Stimulated activated CD4-positive, alpha-beta T cell treated with anti-CD3 and anti-CD28 coated beads, Interleukin-15, amount 100 ng/mL, for 1 hour (primary cell): Measurements from ENCODE around the gene ORC4.

Experiments
- DNase-seq, 2 donors: peaks; one replicate each; pipeline ENCODE4 v3.0.0-alpha.2; 2020; ENCODE audit warnings: low read depth in 1 of 2, low spot score in 1 of 2

The ORC4 gene

DNA sequence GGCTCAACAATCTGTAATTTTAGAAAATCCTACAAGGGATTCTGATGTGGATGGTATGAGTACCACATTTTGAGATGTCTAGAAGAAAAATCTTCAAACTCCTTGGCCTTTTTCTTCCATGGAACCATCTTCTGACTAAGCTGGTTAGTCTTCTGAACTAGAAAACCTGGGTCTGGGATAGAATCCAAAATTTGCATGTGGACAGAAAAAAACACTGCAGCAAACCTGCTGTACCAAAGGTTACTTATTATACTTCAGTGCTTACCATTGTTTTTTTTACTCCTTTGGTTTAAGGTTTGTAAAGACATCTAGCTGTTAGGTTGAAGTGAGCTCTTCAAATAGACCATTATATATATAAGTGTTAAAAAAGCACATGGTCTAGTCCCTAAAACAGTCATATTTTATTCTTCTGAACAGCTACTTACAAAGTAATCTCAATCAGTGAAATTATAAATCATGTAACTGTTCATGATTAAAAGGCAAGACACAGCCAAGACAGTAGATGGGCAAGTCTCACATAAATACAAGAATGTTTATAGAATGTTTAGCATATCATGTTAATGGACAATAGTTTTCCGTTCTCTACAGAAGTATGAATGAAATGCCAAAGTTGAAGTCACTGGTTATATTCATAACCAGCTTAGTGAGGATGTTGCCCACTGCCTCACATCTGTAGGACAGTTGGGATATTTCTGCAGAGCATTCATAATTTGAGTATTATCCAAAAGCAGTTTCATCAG, 85.5 kb downstream of the ORC4 start:
- DNase-seq: no peak

DNA sequence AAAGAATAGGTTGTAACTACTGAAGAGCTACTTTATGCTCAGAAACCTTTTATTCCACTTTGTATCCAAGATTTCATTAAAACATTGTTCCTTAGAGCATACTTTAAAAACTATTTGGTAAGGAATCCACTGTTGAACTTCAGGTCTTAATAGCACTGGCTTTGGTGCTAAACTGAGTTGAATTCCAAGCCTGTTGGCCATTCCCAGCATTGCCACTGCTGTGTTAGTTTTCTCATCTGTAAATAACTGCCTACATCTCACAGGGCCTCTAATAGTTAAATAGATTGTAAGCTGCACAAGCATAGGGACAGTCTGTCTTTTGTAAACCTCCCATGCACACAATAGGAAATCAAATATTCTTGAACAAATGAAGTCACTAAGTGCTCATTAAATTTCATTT, 86.6 kb downstream of the ORC4 start:
- DNase-seq: no peak

DNA sequence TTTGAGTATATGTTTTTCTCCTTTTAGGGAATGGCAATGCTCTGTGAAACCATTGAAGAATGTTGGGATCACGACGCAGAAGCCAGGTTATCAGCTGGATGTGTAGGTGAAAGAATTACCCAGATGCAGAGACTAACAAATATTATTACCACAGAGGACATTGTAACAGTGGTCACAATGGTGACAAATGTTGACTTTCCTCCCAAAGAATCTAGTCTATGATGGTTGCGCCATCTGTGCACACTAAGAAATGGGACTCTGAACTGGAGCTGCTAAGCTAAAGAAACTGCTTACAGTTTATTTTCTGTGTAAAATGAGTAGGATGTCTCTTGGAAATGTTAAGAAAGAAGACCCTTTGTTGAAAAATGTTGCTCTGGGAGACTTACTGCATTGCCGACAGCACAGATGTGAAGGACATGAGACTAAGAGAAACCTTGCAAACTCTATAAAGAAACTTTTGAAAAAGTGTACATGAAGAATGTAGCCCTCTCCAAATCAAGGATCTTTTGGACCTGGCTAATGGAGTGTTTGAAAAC, 93.4 kb downstream of the ORC4 start:
- no peak for DNase-seq

DNA sequence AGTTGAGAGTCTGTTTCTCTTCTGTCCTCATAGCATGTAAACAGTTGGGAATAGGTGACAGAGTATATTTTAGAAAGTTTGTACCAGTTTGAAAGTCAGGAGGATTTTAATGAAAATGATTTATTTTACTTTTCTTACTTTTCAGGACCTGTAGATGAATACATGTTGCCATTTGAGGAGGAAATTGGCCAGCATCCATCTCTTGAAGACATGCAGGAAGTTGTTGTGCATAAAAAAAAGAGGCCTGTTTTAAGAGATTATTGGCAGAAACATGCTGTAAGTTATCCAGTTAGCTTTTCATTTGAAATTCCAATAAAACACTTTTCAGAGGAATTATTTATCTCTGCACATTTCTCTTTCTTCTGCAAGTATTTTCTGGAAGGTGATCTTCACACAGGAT, 94.7 kb downstream of the ORC4 start:
- no peak for DNase-seq

DNA sequence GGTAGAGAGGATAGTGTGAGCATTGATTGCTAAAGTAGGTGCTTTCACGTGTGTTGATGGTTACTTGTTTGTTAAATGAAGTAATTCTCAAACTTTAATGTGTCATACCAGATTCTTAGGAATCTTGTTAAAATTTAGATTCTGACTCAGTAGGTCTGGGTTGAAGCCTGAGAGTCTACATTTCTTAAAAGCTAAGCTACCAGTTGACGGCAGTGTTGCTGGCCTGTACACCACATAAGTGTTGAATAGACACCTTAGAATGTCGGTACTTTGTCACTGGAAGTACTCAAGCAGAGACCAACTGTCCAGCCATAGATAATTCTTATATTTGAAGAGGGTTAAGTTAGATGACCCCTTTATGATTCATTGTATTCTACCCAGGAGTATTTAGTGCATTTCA, 95.9 kb downstream of the ORC4 start:
- DNase-seq: no peak

DNA sequence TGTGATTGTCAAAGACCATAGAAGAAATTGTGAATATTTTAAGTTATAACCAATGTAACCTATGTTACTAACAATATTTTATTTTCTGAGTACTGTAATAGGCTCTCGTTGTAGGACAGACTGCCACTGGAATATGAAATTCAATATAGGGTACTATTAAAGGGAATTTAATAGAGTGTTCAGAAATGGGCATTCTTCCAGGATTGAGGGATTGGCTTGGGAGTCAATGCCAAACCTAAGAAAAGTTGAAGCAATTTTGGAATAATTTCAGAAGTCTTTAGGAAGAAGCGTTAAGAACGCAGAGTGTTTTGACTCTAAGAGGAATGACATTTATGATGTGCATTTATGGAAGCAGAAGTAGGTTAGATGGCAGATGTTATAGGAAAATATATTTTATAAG, 96.7 kb downstream of the ORC4 start:
- no peak for DNase-seq

DNA sequence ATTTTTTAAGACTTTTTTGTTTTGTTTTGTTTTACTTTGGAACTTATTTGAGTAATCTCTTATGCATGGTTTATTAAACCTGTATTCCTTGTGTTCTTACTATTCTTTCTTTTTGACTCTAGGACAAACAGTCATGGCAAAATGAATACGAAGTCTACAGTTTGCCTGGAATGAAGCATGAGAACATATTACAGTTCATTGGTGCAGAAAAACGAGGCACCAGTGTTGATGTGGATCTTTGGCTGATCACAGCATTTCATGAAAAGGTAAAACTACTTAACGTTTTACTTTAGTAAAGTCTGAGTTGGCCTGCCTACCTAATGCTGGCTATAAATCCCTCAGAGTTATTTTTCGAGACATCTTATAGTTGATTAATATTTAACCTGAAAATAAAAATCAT, 103.4 kb downstream of the ORC4 start:
- DNase-seq: no peak

DNA sequence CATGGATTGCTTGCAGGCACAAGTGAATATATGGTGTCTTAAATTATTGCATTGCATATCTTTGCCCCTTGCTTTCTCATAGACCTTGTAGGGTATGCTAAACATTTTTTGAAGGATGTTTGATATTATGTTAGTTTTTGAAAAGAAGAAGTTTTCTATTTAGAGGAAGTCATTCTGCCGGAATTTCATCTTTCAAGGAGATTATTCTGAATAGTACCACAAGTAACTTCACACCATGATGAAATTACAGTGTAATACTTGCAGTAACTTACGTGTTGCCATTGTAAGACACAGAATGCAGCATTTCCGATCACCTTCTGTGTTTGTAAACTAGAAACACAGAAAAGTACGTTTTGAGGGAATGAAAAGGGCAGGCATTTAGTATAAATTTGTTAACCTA, 103.8 kb downstream of the ORC4 start:
- DNase-seq: no peak

DNA sequence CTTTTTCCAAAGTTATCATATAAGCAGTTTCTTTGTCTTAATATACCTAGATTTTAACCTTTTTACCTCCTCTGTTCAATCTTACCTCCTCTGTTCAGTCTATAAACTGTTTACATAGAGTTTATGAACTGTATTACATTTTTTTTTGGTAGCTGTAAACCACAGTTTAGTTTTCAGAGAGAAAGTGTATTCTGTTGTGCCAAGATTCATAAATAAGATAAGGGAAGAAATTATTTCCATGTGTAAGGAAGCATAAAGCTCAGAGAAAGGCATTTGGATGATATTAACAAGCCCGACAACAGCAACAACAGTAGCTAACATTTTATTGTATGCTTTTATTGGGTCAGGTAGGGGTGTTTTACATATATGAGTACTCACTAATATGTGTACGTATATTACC, 104.5 kb downstream of the ORC4 start:
- no peak for DNase-seq

DNA sequence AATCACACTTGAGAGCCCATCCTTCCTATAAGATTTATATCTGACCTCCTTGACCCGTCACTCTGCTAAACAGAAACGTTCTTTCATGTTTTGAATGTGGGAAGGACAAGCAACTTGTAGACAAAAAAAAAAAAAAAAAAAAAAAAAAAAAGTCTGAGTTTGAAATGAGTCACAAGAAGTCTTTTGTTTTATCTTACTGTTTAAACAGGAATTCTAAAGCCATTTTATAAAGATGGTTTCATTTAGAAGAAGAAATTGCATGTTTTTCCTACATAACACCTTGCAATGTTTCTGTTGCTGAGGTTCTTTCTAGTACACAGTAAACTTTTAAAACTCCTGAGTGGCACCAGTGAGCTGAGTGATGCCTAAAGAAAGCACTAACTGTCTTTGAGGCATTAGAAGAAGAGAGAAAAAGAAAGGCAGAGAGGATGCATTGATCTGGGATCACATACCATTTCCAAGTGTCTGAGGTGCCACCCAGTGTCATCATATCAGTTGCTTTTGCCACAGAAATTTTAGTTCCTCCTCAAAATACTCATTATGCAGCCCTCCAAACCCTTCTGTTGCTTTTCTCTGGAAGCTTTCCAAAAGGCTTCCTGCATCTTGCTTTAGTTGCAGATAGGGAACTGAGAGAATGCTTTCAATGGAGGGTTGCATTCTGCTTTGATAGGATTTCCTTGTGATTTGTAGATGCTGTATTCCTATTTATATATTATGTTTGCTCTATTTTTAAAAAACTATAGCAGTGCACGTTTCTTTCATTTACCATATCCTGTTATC, 106.6 kb downstream of the ORC4 start:
- DNase-seq: no peak

DNA sequence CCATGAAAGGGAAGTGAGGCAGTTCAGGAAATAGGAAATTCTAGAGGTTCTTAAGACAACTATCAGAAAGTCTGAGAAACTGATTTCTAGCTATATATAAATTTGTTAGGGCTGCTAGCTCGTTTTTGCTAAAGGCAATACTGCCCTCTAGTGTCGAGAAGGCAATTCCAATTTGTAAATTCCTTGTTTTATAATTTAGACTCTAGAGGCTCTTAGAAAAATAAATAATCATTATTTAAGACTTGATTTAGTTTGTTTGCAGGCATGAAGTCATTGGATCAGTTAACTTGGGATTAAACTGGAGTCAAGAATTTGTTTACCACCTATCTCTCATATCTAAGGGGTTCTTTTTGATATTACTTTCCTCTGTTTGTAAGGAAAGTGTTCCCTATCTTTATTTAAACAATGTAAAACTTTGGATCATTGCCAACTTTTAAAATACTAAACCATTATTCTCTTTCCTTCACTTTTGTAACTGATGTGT, 109.5 kb downstream of the ORC4 start:
- no peak for DNase-seq

DNA sequence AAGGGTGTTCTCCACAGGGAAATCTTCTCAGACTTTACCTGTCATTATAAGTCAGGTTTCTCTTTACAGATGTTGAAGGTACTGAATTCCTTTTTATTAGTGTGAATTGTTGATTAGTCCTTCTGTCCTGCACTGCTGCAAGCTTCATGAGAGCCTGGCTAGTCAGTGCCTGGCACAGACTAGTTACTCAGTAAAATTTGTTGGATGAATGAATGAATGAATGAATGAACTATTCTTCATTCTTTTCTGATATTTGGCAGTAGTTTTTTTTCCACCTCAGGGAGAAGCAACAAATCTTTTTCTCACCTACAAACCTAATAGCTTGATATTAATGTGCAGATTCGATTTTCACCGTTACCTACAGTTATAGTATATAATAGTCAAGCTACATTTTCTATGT, 111.4 kb downstream of the ORC4 start:
- DNase-seq: no peak

DNA sequence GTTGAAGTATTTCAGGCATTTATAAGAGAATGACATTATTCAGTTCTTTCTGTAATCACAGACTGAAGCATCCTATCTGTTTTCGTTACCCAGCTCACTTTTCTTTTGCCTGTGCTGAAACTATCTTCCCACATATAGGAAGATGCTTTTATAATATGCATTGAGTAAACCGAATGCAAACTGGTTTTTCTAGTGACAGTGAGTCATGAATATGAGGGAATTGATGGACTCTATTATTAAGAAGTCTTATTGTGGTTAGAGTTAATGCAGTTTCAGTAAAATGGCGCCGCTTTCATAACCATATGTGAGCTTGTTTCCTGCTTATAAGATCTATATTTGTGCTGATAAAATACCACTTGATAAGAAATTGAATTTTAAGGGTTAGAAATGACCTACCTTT, 116.5 kb downstream of the ORC4 start:
- no peak for DNase-seq

DNA sequence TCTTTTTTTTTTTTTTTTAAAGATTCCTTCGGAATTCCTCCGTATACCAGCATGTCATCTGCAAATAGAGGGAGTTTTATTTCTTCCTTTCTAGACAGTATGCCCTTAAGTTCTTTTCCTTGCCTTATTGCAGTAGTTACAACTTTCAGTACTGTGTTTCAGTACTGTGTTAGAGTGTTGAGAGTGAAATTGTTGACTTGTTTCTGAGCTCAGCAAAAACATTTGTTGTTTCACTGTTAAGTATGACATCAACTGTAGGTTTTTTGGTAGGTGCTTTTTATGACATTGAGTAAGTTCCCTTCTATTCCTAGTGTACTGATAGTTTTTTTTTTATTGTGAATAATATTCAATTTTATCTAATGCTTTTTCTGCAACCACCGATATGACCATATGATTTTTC, 131.9 kb downstream of the ORC4 start:
- DNase-seq: no peak

DNA sequence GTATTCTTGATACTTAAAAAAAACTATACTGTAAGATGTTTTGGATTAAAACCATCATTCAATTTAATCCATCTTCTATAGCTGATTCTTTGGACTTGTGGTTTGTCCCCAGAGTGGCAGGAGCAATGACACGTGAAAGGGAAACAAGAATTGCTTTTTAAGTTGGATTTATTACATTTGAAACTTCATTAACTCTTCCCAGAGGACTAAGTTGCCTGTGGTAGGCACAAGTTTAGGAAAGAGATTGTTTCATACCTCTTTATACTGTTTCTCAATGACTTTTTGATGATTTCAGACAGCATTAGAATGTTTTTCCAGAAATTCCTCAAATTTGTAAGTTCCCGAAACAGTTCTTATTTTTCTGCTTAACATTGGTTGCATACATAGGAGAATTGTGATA, 134.4 kb downstream of the ORC4 start:
- DNase-seq: no peak

DNA sequence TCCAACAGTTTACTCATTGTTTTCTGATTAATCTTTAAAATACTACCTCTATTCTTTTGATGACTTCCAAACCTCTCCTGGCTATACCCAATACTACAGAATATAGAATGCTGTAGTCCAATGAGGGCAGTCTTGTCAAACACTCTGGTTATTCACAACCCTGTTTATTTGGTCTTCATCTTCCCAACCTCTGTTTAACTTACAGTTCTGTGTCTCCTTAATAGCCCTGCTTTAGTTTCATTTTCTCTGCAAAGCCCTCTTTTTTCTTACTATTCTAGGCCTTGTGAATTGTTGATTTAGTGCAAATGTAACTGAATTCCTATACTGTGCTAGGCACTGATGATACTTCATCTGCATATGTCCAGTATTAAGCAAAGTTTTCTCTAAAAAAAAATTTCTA, 135.7 kb downstream of the ORC4 start:
- DNase-seq: no peak

DNA sequence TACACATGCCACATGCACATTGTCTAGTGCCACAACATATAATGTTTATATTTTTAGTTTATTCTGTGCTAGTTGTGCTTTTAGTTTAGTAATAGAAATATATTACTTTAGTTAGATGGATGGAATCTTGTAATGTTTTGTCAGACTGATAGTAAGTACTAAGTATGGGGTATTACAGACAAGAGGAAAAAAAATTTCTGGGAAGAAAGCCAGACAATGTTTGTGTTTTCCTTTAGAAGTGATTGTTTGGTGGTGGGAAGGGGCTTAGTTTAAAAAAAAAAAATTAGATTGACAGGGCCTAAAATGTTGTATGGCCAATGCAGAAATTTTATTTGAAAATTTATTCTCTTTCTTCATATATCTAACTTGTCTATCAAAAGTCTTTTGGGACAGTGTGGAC, 137.9 kb downstream of the ORC4 start:
- DNase-seq: no peak
